HG03457 (cell line): ENCODE measurements around the gene FBXL22.

Experiments
- ATAC-seq: cut with Tn5 transposase; IDR thresholded peaks from one replicate; pipeline ENCODE4 v1.9.1; 2021; ENCODE audit warnings: moderate number of reproducible peaks; ENCODE audit not compliant: unreplicated experiment

Gene FBXL22

GRCh38 chr15:63593705-63594671, 3.2 kb upstream of the FBXL22 start:
- no peak for ATAC-seq

- ATAC-seq: no peak
Measured at GRCh38 chr15:63595065-63595464, 2.1 kb upstream of the FBXL22 start.

GRCh38 chr15:63595688-63596087, 1.5 kb upstream of the FBXL22 start:
- no peak for ATAC-seq

DNA sequence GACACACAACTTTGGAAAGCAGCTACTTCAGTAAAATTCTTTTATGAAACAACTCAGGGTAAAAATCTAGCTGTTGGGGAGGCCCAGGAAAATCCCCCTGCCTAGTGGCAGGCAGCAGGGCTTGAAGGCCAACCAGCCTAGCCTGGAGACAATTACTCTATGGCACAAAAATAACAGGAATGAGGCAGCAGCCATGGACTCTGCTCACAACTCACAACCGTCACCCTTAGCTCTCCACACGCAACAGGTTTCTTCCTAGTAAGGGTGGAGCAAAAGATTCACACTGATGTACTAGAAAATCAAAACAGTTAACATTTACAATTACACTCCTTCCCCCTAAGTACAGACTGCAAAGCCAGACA, 530 bp upstream of the FBXL22 start:
- no peak for ATAC-seq

GRCh38 chr15:63597821-63598220, 634 bp downstream of the FBXL22 start:
- ATAC-seq: no peak

DNA sequence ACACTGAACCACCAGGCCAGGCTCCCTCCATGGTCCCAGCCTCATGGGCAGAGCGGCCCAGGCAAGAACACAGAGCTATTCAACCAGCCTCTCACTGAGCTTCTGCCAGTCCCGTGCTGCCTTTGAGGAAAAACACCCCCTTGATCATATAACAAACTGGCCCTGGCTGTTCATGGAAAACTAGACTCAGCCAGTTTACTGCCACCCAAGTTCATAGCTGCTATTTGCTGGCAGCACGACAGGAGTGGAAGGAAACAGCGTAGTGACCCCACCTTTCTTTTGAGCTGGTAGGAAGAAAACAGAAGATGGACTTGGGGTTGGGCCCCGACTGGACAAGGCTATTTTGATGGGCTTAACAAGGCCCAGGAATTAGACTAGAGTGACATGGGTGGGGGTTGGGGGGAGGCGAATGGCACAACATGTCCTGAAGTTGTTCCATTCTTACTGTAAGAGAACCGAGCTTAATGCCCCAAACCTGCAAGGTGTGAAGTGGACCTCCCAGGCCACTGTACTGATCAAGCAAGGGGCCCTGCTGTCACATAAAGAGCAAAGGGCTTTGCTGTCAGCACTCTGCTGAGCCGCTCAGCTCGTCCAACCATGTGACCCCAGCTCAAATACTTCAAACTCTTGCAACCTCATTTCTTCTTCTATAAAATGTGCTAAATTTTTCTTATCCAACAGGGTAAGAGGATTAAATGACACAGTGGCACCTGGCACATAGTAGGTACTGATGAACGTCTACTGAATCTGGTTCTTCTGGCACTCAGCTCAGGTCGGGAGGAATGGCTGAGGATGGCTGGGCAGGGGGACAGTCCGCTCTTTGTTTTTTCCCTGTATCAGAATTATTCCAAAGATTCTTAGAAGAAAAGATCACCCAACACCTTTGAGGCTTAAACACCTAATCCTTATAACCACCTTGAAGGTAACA, 1.6 kb downstream of the FBXL22 start:
- no peak for ATAC-seq

DNA sequence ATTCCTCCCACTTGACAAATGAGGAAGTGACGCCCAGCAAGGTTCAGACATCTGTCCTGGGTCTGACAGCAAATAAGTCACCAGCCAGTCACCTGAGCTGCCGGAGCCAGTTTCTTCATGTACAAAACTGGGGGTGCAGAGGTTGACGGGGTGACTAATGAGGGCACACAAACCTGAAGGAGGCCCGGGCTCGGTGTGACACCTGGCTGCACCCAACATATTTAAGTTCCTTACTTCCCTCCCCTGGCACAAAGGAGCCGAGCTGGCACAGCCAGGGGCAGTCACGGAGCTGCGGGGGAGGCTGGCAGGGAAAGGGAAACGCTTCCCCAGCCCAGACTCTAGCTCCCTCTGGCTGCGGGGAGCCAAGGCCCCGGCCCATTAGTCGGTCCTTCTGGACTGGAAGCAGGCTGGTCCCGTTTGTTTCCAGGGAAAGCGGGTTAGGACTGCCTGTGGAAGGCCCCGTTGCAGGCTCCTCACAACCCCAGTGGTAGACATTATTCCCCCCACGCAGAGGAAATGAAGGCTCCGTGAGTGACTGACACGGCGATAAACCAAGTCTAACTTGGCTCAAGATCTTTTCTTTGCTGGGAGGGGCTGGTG, 2.3 kb downstream of the FBXL22 start:
- no peak for ATAC-seq

DNA sequence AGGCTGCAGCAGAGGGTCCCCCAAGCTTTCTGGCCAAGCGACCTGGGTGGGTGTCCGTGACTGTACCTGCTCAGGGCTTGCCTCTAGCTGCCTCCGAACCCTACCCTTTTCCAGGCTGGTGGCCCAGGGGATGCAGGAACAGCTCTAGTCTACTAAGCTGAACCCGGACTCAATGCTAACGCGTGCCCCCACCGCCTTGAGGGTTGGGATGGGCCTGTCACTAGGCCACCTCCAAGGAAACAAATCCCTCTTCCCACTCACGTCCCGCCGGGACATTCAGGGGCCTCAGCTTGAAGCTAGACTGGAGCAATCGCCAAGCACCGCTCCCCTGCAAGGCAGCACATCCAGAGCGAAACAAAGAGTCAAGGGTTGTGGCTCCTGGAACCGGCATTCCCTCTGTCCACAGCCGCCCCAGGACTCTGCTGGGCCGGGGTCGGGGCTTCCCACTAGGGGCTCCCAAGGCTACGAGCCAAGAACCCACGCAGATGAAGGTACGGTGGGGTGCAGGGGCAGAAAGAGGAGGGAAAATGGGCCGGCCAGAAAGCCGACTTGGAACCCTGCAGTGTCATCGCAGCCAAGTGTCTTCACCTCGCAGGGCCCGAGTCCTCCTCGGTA, 2.9 kb downstream of the FBXL22 start:
- ATAC-seq: peak; percentile 1

GRCh38 chr15:63600616-63601025, 3.4 kb downstream of the FBXL22 start:
- ATAC-seq: peak; percentile 52

- ATAC-seq: no peak
Measured at GRCh38 chr15:63601026-63601703, 4.0 kb downstream of the FBXL22 start.

GRCh38 chr15:63601704-63602185, 4.6 kb downstream of the FBXL22 start:
- no peak for ATAC-seq

DNA sequence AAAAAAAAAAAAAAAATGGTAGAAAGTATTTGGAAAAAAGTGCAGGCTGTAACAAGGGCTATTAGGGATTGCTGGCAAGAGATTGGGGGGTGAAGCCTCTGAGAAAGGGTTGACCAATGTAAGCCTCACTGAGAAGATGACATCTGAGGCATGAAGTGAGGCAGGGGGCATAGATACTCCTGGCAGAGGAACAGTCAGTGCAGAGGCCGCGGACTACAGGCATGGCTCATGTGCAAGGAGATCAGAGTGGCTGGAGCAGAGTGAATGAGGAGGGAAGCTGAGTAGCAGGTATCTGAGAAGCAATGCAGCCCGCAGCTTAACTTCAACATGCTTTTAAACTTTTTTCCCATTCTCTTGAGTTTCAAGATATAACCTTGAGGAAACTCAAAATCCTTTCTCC, 5.4 kb downstream of the FBXL22 start:
- ATAC-seq: no peak

DNA sequence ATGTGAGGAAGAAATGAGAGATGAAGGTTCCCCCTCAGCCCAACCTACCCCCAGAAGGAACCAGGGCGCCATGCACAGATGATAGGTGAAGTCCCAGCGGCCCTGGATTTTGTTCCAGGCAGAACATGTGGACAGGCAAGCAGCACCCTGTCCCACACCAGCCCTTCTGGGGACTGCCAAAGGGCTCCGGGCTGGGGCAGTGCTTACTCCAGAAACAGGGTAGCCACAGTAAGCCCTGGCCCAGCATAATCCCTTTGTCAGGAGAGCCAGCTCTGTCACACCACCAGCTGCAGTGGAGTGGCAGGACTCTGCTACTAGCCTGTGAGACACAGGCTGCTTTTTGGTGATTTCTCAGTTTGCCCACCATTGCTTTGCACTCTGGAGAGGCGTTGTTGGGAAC, 6.3 kb downstream of the FBXL22 start:
- ATAC-seq: no peak

DNA sequence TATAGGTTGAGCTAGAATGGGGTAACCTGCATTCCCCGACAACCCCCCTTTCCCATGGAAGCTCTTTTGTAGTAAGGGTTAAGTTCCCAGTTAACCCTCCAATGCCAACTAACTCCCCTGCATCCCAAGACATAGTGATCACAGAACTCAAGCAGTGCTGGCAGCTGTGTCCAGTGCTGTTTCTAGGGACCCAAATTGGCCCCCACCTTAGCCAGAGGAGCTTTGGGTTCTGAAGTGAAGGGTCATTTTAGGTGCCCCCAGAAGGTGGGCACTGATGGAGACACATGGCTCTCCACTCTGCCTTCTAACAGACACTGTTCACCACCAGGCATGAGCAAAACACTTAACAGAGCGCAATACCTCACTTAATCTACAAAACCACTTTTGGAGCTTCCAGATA, 7.1 kb downstream of the FBXL22 start:
- ATAC-seq: no peak

DNA sequence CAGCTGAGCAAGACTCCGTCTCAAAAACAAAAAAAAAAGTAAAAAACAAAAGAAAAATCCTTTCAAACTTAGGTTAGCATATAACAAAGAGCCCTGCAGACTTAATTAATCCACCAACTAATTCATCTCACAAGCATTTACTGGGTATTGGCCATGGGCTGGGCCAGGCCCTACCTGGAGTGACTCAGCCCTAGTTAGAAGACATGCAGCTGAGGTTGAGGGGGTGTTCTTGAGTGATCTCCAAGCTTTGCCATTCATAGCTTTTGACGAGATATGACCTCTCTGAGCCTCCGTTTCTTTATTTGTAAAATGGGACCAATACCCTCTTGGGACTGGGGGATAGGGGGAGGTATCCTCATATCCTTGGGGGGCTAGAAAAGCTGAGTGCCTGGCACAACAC, 7.8 kb downstream of the FBXL22 start:
- ATAC-seq: no peak

DNA sequence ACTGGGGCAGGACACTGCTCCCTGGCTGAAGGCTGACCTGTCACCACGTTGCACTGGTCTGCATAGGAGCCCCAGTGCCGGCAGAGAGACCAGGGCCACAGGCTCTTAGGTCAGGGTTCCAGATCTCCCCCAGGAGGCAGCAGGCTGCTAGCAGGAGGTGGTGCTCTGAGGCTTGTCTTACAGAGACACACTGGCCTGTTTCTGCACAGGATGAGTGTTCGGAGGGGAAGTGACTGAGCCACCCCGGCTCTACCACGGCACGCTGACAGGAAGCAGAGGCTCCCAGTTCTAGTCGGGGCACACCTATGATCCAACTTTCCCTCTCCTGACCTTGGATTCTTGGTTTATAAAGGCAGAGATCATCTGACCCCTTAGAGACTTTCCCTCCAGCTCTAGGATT, 8.6 kb downstream of the FBXL22 start:
- no peak for ATAC-seq

- ATAC-seq: no peak
Measured at GRCh38 chr15:63606308-63606707, 9.1 kb downstream of the FBXL22 start.

DNA sequence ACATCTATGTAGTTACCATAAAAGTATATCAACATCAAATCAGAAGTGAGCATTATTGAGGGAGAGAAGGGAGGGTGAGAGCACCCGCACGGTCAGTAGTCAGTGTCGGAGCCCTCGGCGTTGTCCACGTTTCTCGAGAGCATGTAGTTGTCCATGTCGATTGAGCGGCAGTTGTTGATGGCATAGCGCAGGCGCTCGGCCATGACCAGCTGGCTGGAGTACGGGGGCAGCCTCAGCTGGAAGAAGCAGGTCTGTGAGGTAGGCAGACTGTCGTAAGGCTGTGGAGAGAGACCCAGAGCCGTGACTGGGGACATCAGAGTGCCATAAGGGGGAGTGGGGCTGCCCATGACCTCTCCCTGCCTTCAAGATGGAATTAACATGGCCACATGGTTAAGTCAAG, 11.8 kb downstream of the FBXL22 start:
- no peak for ATAC-seq

GRCh38 chr15:63609448-63609847, 12.3 kb downstream of the FBXL22 start:
- ATAC-seq: no peak

GRCh38 chr15:63610209-63610841, 13.1 kb downstream of the FBXL22 start:
- ATAC-seq: no peak
